PC-3 (cell line): ENCODE data around the gene PGF.

Source experiments
- EZH2 ChIP-seq: fragments of 300-600 bp; sonication (generic); IDR thresholded peaks from one replicate; pipeline ENCODE4 v1.6.1; 2017; ENCODE audit warnings: antibody characterized with exemption, mild to moderate bottlenecking, low read length; ENCODE audit not compliant: unreplicated experiment
- TF ChIP-seq, protein P1 (sequence below): fragments of 300-600 bp; sonication (generic); conservative IDR thresholded peaks from 2 replicates; pipeline ENCODE4 v1.5.1; 2017; ENCODE audit warnings: antibody characterized with exemption, low read depth, mild to moderate bottlenecking, low read length

- TF ChIP-seq, protein P1, sequence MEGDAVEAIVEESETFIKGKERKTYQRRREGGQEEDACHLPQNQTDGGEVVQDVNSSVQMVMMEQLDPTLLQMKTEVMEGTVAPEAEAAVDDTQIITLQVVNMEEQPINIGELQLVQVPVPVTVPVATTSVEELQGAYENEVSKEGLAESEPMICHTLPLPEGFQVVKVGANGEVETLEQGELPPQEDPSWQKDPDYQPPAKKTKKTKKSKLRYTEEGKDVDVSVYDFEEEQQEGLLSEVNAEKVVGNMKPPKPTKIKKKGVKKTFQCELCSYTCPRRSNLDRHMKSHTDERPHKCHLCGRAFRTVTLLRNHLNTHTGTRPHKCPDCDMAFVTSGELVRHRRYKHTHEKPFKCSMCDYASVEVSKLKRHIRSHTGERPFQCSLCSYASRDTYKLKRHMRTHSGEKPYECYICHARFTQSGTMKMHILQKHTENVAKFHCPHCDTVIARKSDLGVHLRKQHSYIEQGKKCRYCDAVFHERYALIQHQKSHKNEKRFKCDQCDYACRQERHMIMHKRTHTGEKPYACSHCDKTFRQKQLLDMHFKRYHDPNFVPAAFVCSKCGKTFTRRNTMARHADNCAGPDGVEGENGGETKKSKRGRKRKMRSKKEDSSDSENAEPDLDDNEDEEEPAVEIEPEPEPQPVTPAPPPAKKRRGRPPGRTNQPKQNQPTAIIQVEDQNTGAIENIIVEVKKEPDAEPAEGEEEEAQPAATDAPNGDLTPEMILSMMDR = no peak
- no peak for TF ChIP-seq EZH2
Measured at GRCh38 chr14:74963705-74964271, 8.4 kb upstream of the PGF start.
